Fibroblast of skin of scalp (primary cell): ENCODE results near the gene IGFALS.

Source experiments
- DNase-seq: peaks from one replicate; pipeline ENCODE4 v3.0.0-alpha.2; 2013

IGFALS gene

DNA sequence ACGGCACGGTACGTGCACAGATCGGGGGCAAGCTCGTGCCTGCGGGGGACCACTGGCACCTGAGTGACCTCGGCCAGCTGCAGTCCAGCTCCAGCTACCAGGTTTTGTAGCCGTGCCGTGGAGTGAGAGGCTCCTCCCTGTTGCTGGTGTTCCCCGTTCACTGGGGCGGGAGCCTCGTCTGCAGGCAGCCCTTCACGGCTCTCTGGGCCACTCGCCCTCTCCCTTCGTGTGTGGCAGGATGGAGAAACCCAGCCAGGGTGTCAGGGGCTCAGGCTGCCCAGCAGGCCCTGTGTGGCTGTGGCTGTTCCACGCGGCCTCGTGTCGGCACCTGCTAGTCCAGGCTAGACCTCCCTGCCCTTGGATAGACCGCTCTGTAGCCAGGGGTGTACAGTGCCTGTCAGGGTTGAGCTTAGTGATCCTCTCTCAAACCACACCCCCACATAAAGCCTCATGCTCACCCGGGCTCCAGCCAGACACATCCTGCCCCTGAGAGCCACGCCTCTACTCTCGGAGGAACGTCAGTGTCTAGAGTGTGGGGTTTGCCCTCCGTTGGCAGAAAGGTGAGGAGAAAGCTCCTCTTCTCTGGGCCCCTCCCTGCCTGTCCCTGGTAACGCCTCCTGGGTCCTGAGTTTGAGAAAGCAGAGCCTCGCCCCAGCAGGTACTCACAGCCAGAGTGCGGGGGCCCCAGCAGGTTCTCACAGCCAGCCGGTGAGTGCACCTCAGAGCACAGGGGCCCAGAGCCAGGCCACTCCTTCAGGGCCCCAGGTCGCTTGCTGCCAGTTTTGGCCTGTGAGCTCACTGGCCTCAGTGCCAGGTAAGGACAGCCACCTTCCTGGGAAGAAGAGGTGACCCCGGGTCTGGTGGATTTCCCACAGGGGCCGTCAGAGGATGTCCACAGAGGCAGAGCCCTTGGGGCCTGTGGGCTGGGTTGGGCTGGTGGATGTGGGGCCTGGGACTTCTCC, 49.8 kb downstream of the IGFALS start:
- no peak for DNase-seq

DNA sequence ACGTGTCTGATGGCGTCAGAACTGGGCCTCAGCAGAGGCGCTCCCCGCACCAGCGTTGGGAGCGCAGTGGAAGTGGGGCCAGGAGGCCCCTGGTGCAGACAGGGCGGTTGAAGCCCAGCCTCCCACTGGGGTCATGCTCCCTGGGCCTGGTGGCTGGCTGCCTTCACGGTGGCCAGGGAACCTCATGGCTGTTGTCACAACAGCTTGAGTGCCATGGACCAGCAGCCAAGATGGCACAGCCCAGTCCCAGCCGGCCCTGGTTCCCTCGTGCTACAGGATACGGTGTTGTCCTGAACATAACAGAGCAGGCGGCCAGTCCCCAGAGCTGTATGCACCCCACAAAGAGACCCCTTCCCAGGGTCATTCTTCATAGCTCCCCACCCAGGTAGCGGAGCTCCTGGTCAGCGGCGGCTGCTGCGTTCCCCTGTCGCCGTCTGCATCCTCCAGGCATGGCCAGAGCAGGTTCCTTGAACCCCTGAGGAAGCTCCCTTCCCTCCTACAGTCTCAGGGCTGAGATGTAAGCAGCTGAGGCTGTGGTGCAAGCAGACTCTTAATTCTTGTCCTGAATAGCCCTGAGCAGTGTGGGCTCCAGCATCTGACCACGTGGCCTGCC, 51.8 kb downstream of the IGFALS start:
- DNase-seq, result no peak

DNA sequence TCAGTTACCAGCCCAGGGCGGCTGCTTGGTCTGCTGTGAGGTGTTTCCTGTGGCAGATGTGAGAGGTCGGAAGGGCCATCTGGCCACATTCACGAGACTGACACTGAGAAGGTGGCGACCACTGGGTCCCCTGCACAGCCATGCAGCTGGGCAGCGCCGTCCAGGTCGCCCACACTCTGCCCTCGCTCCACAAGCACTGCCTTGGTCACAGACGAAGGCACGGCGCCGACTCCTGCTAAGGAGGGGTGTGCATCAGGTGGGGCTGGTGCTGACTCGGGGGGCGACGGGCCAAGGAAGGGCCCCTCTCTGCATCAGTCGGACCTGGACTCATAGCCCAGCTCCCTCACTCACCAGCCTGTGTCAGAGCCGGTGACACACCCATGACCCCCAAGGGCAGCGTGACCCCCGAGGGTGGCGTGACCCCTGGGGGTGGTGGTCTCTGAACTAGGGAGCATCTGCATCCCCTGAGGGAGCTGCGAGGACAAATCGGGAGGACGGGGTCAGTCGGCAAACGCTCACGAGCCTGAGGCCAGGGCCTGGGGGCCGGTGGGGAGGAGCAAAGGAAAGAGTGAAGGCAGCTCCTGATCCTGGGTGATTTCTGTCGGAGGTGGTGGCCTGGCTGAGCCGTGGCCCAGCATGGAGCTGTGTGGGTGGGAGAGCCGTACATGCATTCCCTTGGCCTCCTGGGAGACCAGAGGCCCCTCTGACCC, 52.6 kb downstream of the IGFALS start:
- DNase-seq, result no peak
